Activated CD8-positive, alpha-beta memory T cell treated with anti-CD3 and anti-CD28 coated beads for 4 hours (primary cell): ENCODE data around the gene MCCC1.
"Not testable (repeated sequence)": the region's sequence is repeated elsewhere in the genome, so short reads cannot be mapped to it uniquely, and the experiment has no call there.

Experiments
- DNase-seq, 2 donors: peaks; one replicate each; pipeline ENCODE4 v3.0.0-alpha.2; 2020; ENCODE audit warnings: low read depth in 2 of 2

The MCCC1 gene

GRCh38 chr3:183103950-183104349 lies 4.7 kb upstream of the MCCC1 start:
- not testable (repeated sequence) for DNase-seq

- not testable (repeated sequence) for DNase-seq
These were observed 1.7 kb upstream of the MCCC1 start for GRCh38 chr3:183101040-183101439.

GRCh38 chr3:183100376-183100775 lies 1.1 kb upstream of the MCCC1 start:
- no peak for DNase-seq

- DNase-seq = no peak
These were observed 525 bp upstream of the MCCC1 start for GRCh38 chr3:183099838-183100204.

GRCh38 chr3:183098536-183099025 lies 715 bp downstream of the MCCC1 start:
- DNase-seq = no peak

GRCh38 chr3:183094711-183095110 lies 4.6 kb downstream of the MCCC1 start:
- DNase-seq = no peak

- no peak for DNase-seq
These were observed 7.0 kb downstream of the MCCC1 start for GRCh38 chr3:183092256-183092655.

GRCh38 chr3:183087184-183087583 lies 12.1 kb downstream of the MCCC1 start:
- DNase-seq = no peak

- DNase-seq = no peak
These were observed 13.5 kb downstream of the MCCC1 start for GRCh38 chr3:183085634-183086390.

- no peak for DNase-seq
These were observed 16.9 kb downstream of the MCCC1 start for GRCh38 chr3:183082355-183082915.

GRCh38 chr3:183081459-183082183 lies 17.7 kb downstream of the MCCC1 start:
- DNase-seq = no peak

GRCh38 chr3:183080628-183081027 lies 18.7 kb downstream of the MCCC1 start:
- DNase-seq = no peak

- no peak for DNase-seq
These were observed 24.4 kb downstream of the MCCC1 start for GRCh38 chr3:183074881-183075280.

GRCh38 chr3:183074261-183074660 lies 25.0 kb downstream of the MCCC1 start:
- no peak for DNase-seq

GRCh38 chr3:183073839-183074238 lies 25.5 kb downstream of the MCCC1 start:
- no peak for DNase-seq

GRCh38 chr3:183070892-183071291 lies 28.4 kb downstream of the MCCC1 start:
- DNase-seq = no peak

- DNase-seq = no peak
These were observed 30.2 kb downstream of the MCCC1 start for GRCh38 chr3:183069086-183069485.

GRCh38 chr3:183066891-183067290 lies 32.4 kb downstream of the MCCC1 start:
- DNase-seq = not testable (repeated sequence)

- no peak for DNase-seq
These were observed 34.8 kb downstream of the MCCC1 start for GRCh38 chr3:183064475-183064874.

- DNase-seq = no peak
These were observed 37.7 kb downstream of the MCCC1 start for GRCh38 chr3:183061391-183062172.

- DNase-seq = no peak
These were observed 40.9 kb downstream of the MCCC1 start for GRCh38 chr3:183058351-183058750.

- DNase-seq = no peak
These were observed 48.6 kb downstream of the MCCC1 start for GRCh38 chr3:183050706-183051105.
